Astrocyte (in vitro differentiated cells and primary cell): ENCODE measurements around the gene TIMM10B.

Experiments
- CTCF ChIP-seq: IDR thresholded peaks from 2 replicates; pipeline ENCODE4 v1.5.1; 2011; ENCODE audit warnings: low read depth, mild to moderate bottlenecking, inconsistent platforms, low read length, moderate library complexity; ENCODE audit not compliant: insufficient read depth
- EZH2 ChIP-seq: IDR thresholded peaks from 2 replicates; pipeline ENCODE4 v1.6.1; 2012; ENCODE audit warnings: mild to moderate bottlenecking, low read length, inconsistent platforms; ENCODE audit not compliant: insufficient read depth

DNA sequence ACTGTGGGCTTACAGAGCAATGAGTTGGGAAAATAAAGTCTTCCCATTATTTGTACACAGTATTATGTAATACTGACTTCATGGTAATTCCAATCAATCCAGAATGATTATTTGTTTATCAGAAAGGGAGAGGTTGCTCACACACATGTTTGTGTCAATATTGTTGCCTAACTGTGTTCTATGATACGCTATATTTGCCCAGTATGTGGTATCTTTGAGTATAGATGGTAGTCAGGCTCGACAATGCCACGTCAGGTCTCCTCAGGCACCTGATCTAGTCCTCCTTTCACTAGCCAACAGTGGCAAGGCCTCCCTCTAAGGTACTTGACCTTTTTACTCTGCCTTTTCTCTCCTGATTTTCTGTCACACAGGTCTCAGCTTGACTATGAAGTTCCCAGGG is 21.1 kb downstream of the TIMM10B start:
- TF ChIP-seq CTCF = no peak
- no peak for TF ChIP-seq EZH2
